ENCODE results near the gene CD82.

DNA sequence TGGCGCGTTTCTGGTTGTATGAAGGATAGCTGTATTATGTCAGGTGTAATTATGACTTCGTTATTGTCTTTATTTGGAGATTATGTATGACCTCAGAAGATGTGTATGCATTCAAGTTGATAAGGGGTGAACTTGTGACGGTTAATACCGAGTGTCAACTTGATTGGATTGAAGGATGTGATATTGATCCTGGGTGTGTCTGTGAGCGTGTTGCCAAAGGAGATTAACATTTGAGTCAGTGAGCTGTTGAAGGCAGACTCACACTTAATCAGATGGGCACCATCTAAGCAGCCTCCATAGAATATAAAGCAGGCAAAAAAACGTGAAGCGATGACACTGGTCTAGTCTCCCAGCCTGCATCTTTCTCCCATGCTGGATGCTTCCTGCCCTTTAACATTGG lies 15.3 kb upstream of the CD82 start:
- TF ChIP-seq, protein P1, sequence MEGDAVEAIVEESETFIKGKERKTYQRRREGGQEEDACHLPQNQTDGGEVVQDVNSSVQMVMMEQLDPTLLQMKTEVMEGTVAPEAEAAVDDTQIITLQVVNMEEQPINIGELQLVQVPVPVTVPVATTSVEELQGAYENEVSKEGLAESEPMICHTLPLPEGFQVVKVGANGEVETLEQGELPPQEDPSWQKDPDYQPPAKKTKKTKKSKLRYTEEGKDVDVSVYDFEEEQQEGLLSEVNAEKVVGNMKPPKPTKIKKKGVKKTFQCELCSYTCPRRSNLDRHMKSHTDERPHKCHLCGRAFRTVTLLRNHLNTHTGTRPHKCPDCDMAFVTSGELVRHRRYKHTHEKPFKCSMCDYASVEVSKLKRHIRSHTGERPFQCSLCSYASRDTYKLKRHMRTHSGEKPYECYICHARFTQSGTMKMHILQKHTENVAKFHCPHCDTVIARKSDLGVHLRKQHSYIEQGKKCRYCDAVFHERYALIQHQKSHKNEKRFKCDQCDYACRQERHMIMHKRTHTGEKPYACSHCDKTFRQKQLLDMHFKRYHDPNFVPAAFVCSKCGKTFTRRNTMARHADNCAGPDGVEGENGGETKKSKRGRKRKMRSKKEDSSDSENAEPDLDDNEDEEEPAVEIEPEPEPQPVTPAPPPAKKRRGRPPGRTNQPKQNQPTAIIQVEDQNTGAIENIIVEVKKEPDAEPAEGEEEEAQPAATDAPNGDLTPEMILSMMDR (IDR thresholded peaks at IDR 0.05) = no peak
- TF ChIP-seq POLR2A (IDR thresholded peaks at IDR 0.05) = no peak
